ENCODE measurements around the gene ST8SIA4. TPM values are rescaled to one million over a fixed set of nuclear protein-coding genes. Genes with fewer than 3 reads are reported as not detected.

Gene ST8SIA4
- 10 to 100 TPM in 1 of 10 donors, 1 to 10 TPM in 9; 1.6 to 12.9 (median 5.1) TPM for total RNA-seq
- polyA plus RNA-seq = 1 to 10 TPM in 1 of 2 donors, under 1 TPM in 1; 0.70 to 1.5 TPM
- long read RNA-seq, donor 1, full-length matches to known transcripts = 3 of 4 reads
- long read RNA-seq, donor 1, partial matches to known transcripts = 0 of 4 reads
- long read RNA-seq, donor 1, other reads (novel, unspliced or antisense) = 1 of 4 reads
- long read RNA-seq, donor 2, full-length matches to known transcripts = 5 of 6 reads
- long read RNA-seq, donor 2, partial matches to known transcripts = 1 of 6 reads
- long read RNA-seq, donor 2, other reads (novel, unspliced or antisense) = 0 of 6 reads
- long read RNA-seq, donor 3, full-length matches to known transcripts = 7 of 9 reads
- long read RNA-seq, donor 3, partial matches to known transcripts = 2 of 9 reads
- long read RNA-seq, donor 3, other reads (novel, unspliced or antisense) = 0 of 9 reads

GRCh38 chr5:100903039-100903887 is at the start of gene ST8SIA4:
TSS of gene ST8SIA4 (minus strand) at chr5:100903282. CDS start at chr5:100902955, 327 bp downstream.
- 1% methylated on average over 43 of the region's 43 CpGs for WGBS, 2 donors

GRCh38 chr5:100950985-100951384 is 47.9 kb upstream of the ST8SIA4 start:
- Histone ChIP-seq H3K4me1 (no peaks in the 10 kb centered on the region), H3K9me3 (peaks cover 0 to 23% (median 7%) of the 10 kb centered on the region in 11 donors), H3K27me3 (no peaks in the 10 kb centered on the region), H3K27ac (no peak overlapping the region), H3K4me3 (no peak overlapping the region), H3K36me3 (no peaks in the 10 kb centered on the region)
- TF ChIP-seq, protein P1, sequence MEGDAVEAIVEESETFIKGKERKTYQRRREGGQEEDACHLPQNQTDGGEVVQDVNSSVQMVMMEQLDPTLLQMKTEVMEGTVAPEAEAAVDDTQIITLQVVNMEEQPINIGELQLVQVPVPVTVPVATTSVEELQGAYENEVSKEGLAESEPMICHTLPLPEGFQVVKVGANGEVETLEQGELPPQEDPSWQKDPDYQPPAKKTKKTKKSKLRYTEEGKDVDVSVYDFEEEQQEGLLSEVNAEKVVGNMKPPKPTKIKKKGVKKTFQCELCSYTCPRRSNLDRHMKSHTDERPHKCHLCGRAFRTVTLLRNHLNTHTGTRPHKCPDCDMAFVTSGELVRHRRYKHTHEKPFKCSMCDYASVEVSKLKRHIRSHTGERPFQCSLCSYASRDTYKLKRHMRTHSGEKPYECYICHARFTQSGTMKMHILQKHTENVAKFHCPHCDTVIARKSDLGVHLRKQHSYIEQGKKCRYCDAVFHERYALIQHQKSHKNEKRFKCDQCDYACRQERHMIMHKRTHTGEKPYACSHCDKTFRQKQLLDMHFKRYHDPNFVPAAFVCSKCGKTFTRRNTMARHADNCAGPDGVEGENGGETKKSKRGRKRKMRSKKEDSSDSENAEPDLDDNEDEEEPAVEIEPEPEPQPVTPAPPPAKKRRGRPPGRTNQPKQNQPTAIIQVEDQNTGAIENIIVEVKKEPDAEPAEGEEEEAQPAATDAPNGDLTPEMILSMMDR (IDR thresholded peaks at IDR 0.05) = no peak
- DNase-seq = no peak
- WGBS, 2 donors = 63 to 66% methylated on average over 4 of the region's 4 CpGs
- intact Hi-C loops (cut with DNase I) = no loop called here
- no peak for ATAC-seq

More at GRCh38 chr5:100903039-100903887, at the start of gene ST8SIA4:
- DNase-seq (peak; percentile 81 to 89), ATAC-seq (peak; percentile 81 to 92 (median 90))
- Histone ChIP-seq H3K36me3 (no peaks in the 10 kb centered on the region), H3K4me3 (peak within 1 kb of the TSS; percentile 39 to 75 (median 61)), H3K27ac (peak within 1 kb of the TSS in 9 of 10 donors; percentile 34 to 96 (median 85)), H3K4me1 (peaks cover 0 to 31% (median 15%) of the 10 kb centered on the region in 9 donors), H3K27me3 (peaks cover 0 to 13% (median 0%) of the 10 kb centered on the region in 7 donors), H3K9me3 (no peaks in the 10 kb centered on the region)
- intact Hi-C loops (cut with DNase I) = loop anchor here in 5 of 10 donors (5.0 to 10.0 kb wide), 12 partner anchors 51 to 368 kb away; partner anchors contain the start of gene FAM174A (in 2 of the 5)
- TF ChIP-seq, protein P1 (IDR thresholded peaks at IDR 0.05) = no peak

- H3K4me3 ChIP-seq = no peak overlapping the region
- H3K27me3 ChIP-seq = no peaks in the 10 kb centered on the region
- no peaks in the 10 kb centered on the region for H3K4me1 ChIP-seq
- intact Hi-C loops (cut with DNase I) = no loop called here
- DNase-seq (no peak), ATAC-seq (no peak)
- TF ChIP-seq, protein P1 (IDR thresholded peaks at IDR 0.05) = no peak
- no peak overlapping the region for H3K27ac ChIP-seq
- H3K36me3 ChIP-seq = no peaks in the 10 kb centered on the region
- H3K9me3 ChIP-seq = peaks cover 0 to 12% (median 0%) of the 10 kb centered on the region in 11 donors
- 88 to 96% methylated on average over 2 of the region's 2 CpGs for WGBS, 2 donors
These were observed 10.2 kb upstream of the ST8SIA4 start for GRCh38 chr5:100913298-100913697.

DNA sequence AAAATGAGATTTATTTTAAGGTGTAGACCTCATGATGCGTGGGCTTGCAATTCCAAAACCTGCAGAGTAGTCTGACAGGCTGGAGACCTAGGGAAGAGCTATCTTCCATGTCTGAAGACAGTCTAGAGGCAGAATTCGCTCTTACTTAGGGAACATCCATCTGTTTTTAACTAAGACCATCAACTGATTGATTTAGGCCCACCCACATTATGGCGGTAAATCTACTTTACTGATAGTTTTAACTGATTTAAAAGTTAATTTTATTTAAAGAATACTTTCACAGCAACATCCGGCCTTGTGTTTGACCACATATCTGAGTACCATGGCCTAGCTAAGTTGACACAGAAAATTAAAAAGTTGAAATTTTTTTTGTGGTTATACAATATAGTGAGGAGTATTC is 6.0 kb upstream of the ST8SIA4 start:
- intact Hi-C loops (cut with DNase I) = loop anchor here in 3 of 10 donors (10.0 kb wide), 6 partner anchors 64 to 374 kb away; partner anchors contain the start of gene FAM174A (in 1 of the 3)

More for the DNA sequence above, 6.0 kb upstream of the ST8SIA4 start:
- Histone ChIP-seq H3K4me3 (no peak overlapping the region), H3K9me3 (no peaks in the 10 kb centered on the region), H3K27ac (no peak overlapping the region), H3K4me1 (peaks cover 0 to 11% (median 0%) of the 10 kb centered on the region in 9 donors), H3K36me3 (no peaks in the 10 kb centered on the region), H3K27me3 (peaks cover 0 to 5% (median 0%) of the 10 kb centered on the region in 7 donors)
- 93% methylated on average over 4 of the region's 4 CpGs for WGBS, 2 donors
- TF ChIP-seq, protein P1 (IDR thresholded peaks at IDR 0.05) = no peak
- DNase-seq = no peak
- no peak for ATAC-seq
